Breast epithelium (tissue), 4 donors: ENCODE data around the gene STK4. TPM values are rescaled to one million over a fixed set of nuclear protein-coding genes. Genes with fewer than 3 reads are reported as not detected.

ENCODE experiments used
- DNase-seq, 2 donors: peaks; one replicate each; pipeline ENCODE4 v3.0.0-alpha.2; 2019; ENCODE audit warnings: low spot score in 2 of 2
- H3K27ac ChIP-seq, 2 donors: fragments of 200-600 bp; sonication (generic) in 1 of 2; one replicate each; pipeline ENCODE4 v1.5.1; 2016 to 2019; ENCODE audit warnings: mild to moderate bottlenecking in 1 of 2
- H3K27me3 ChIP-seq, 2 donors: fragments of 200-600 bp; sonication (generic) in 1 of 2; one replicate each; pipeline versions ENCODE4 v1.5.1 to v1.6.0; 2017 to 2019; ENCODE audit warnings: control low read depth in 1 of 2, mild to moderate bottlenecking in 1 of 2
- H3K36me3 ChIP-seq: fragments of 200-600 bp; one replicate; pipeline ENCODE4 v1.5.1; 2019
- H3K4me1 ChIP-seq, 2 donors: fragments of 200-600 bp; sonication (generic); one replicate each; pipeline ENCODE4 v1.5.1; 2016 to 2019; ENCODE audit warnings: control low read depth in 1 of 2
- H3K4me3 ChIP-seq, 3 donors: fragments of 200-600 bp; sonication (generic); 1 replicate in 2 of 3; 2 replicates in 1 of 3; pipeline ENCODE4 v1.5.1; 2016 to 2019; ENCODE audit warnings: mild to moderate bottlenecking in 3 of 3, moderate library complexity in 2 of 3
- H3K9me3 ChIP-seq, 2 donors: fragments of 200-600 bp; sonication (generic) in 1 of 2; one replicate each; pipeline ENCODE4 v1.5.1; 2016 to 2019; ENCODE audit warnings: control low read depth in 1 of 2
- POLR2A ChIP-seq: fragments of 450-650 bp; IDR thresholded peaks from one replicate; pipeline ENCODE4 v1.6.1; 2016; ENCODE audit warnings: antibody characterized with exemption, mild to moderate bottlenecking, moderate library complexity
- POLR2AphosphoS5 ChIP-seq, 3 donors: sonication (generic); formaldehyde crosslinking; IDR thresholded peaks; one replicate each; pipeline ENCODE4 v1.6.1; 2017; ENCODE audit warnings: antibody characterized with exemption in 3 of 3
- intact Hi-C: fragments of 100-400 bp; cut with DNase I; formaldehyde crosslinking; loops from one replicate; pipeline ENCODE4 v1.15.1; 2023; ENCODE audit warnings: low total_unique reads
- total RNA-seq, 3 donors: library from RNA; depleted of rRNA; stranded (reverse); fragments of >200 nt; gene quantifications; one replicate each; pipeline ENCODE4 v1.1.0, GENCODE V29; 2016
- TF ChIP-seq, protein P1 (sequence below), 3 donors: fragments of 450-650 bp; IDR thresholded peaks; one replicate each; pipeline ENCODE4 v1.5.1; 2016 to 2017; ENCODE audit warnings: antibody characterized with exemption in 3 of 3, mild to moderate bottlenecking in 3 of 3, moderate library complexity in 3 of 3

The STK4 gene
- total RNA-seq, 3 donors from 2014 or later, result 33.1 to 35.3 (median 34.7) TPM

DNA sequence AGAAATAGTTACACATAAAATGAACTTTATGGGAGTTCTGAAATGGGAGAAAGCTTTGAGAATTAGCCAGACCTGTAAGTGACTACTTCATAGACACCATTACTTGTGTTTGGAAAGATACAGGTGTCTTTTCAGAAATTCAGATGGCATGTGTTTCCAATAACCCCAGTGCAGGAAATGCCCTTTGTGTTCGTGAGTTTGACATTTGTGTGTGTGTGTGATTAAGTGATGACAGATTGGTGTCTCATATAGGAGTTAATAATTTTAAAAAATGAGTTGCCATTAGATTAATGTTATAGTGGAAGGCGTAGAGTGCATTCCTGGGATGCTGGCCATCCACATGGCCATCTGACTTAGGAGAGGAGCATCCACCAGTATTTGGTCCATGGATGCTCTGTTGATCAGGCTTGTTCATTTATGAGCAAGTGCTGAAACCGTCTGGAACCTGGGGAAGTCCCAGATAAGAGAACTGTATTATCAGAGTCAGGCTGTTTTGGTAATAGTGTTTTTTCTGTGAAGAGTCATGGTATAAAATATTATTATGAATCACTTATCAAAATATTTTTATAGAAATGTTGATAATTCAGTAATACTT lies 3.1 kb downstream of the STK4 start:
- no peak for DNase-seq
- Histone ChIP-seq H3K36me3 (no peaks in the 10 kb centered on the region), H3K27me3 (no peaks in the 10 kb centered on the region), H3K4me1 (peaks cover 0 to 18% of the 10 kb centered on the region in 2 donors), H3K27ac (no peak overlapping the region), H3K4me3 (no peak overlapping the region), H3K9me3 (no peaks in the 10 kb centered on the region)
- no peak for TF ChIP-seq POLR2AphosphoS5 (IDR thresholded peaks at IDR 0.05)
- TF ChIP-seq POLR2A, result no peak
- TF ChIP-seq, protein P1, sequence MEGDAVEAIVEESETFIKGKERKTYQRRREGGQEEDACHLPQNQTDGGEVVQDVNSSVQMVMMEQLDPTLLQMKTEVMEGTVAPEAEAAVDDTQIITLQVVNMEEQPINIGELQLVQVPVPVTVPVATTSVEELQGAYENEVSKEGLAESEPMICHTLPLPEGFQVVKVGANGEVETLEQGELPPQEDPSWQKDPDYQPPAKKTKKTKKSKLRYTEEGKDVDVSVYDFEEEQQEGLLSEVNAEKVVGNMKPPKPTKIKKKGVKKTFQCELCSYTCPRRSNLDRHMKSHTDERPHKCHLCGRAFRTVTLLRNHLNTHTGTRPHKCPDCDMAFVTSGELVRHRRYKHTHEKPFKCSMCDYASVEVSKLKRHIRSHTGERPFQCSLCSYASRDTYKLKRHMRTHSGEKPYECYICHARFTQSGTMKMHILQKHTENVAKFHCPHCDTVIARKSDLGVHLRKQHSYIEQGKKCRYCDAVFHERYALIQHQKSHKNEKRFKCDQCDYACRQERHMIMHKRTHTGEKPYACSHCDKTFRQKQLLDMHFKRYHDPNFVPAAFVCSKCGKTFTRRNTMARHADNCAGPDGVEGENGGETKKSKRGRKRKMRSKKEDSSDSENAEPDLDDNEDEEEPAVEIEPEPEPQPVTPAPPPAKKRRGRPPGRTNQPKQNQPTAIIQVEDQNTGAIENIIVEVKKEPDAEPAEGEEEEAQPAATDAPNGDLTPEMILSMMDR (IDR thresholded peaks at IDR 0.05), result no peak
- intact Hi-C loops, result no loop called here

DNA sequence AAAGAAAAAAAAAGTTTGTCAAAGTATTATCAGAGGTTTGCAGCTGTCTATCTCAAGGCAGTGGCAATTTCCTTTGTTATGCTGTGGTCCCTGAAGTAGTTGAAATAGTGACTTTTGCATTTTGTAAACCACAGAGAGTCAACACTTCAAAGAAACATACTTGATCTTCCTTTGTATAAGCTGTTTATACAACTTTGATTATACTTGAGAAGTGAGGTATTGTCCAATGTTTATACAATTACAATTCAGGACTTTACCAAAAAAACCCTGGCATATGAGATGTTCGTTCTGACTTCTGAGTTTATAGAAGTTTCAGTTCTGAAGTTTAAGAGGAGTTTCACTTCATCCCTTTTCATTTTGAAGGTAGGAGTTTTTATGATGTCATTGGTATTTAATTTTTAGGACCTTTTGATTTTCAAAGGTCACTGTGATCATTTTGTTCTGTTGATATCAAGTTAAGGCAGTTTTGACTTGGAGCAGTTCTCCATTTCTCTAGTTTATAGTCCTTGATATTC lies 4.0 kb downstream of the STK4 start:
- H3K27ac ChIP-seq, result no peak overlapping the region
- intact Hi-C loops, result no loop called here
- no peak overlapping the region for H3K4me3 ChIP-seq
- DNase-seq, result no peak
- H3K27me3 ChIP-seq, result no peaks in the 10 kb centered on the region
- H3K36me3 ChIP-seq, result no peaks in the 10 kb centered on the region
- H3K4me1 ChIP-seq, result peaks cover 0 to 18% of the 10 kb centered on the region in 2 donors
- no peak for TF ChIP-seq POLR2A
- no peak for TF ChIP-seq POLR2AphosphoS5 (IDR thresholded peaks at IDR 0.05)
- TF ChIP-seq, protein P1 (IDR thresholded peaks at IDR 0.05), result no peak
- no peaks in the 10 kb centered on the region for H3K9me3 ChIP-seq

DNA sequence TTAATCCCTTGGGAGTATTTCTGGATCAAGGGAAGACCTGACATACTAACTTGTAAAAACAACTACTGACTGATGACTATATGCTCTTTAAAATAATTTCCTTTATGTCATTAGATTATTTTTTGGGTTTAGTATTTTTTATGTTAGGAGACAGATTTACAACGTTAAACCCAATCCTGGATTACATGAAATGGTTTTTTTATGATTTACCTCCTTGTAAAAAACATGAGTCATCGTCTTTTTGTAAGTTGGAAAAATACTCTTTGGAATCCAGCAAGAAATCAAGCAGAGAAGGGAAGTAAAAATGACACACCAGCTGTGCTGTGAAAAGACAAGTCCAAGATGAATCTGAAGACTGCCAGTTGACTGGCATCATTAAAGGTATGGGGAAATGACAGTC lies 6.7 kb downstream of the STK4 start:
- Histone ChIP-seq H3K4me3 (no peak overlapping the region), H3K4me1 (no peaks in the 10 kb centered on the region), H3K36me3 (no peaks in the 10 kb centered on the region), H3K27ac (no peak overlapping the region), H3K9me3 (no peaks in the 10 kb centered on the region), H3K27me3 (no peaks in the 10 kb centered on the region)
- DNase-seq, result no peak
- TF ChIP-seq POLR2AphosphoS5 (IDR thresholded peaks at IDR 0.05) (no peak), POLR2A (no peak)
- TF ChIP-seq, protein P1 (IDR thresholded peaks at IDR 0.05), result no peak
- intact Hi-C loops, result no loop called here

DNA sequence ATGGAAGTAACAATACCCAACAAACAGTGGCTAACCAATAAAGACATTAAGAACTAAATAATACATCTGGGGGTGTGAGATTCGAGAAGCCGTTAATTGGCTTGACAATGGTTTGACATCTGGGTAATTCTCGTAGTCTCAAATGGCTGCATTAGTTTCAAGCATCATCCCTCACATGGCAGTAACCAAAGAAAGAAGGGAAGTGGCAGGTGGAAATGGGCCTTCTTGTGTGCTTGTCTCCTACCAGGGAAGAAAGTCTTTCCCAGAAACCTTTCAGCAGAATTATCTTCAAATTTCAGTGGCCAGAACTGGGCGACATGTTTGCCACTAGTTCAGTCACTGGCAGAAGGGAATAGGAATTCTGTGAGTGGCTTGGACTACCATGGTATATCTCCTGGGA lies 10.4 kb downstream of the STK4 start:
- TF ChIP-seq POLR2AphosphoS5 (IDR thresholded peaks at IDR 0.05) (no peak), POLR2A (no peak)
- TF ChIP-seq, protein P1 (IDR thresholded peaks at IDR 0.05), result no peak
- H3K9me3 ChIP-seq, result no peaks in the 10 kb centered on the region
- H3K36me3 ChIP-seq, result no peaks in the 10 kb centered on the region
- peaks cover 0 to 3% of the 10 kb centered on the region in 2 donors for H3K4me1 ChIP-seq
- no peaks in the 10 kb centered on the region for H3K27me3 ChIP-seq
- H3K4me3 ChIP-seq, result no peak overlapping the region
- no peak overlapping the region for H3K27ac ChIP-seq
- DNase-seq, result no peak
- intact Hi-C loops, result no loop called here

DNA sequence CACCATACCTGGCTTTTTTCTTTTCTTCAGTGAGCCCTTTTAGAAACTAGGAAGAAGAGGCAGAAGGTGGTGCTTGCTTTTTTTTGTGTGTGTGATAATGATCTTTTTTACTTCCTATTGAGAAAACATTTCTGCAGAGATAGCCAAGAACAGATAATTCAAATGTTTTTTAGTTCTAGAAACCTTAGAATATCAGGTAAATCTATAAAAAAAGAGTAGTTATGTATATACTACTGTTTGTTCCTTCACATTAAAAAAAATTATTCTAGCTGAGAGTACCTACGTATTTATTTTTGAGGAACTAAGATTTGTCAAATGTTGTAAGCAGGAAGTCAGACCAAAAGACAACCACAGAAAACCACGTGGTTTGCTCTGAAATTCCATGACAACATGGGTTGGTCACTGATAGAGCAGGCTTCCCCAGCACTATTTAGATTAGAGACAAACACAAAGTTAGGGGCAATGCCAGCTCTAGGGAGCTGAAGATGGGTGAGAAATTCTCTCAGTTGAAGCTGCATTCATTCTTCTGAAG lies 12.8 kb downstream of the STK4 start:
- Histone ChIP-seq H3K36me3 (no peaks in the 10 kb centered on the region), H3K27ac (peak overlapping the region; percentile 48 to 67), H3K4me3 (no peak overlapping the region)

More for the DNA sequence above, 12.8 kb downstream of the STK4 start:
- TF ChIP-seq POLR2A (no peak), POLR2AphosphoS5 (IDR thresholded peaks at IDR 0.05) (no peak)
- TF ChIP-seq, protein P1 (IDR thresholded peaks at IDR 0.05), result no peak
- Histone ChIP-seq H3K4me1 (peaks cover 0 to 3% of the 10 kb centered on the region in 2 donors), H3K9me3 (no peaks in the 10 kb centered on the region), H3K27me3 (no peaks in the 10 kb centered on the region)
- intact Hi-C loops, result no loop called here
- no peak for DNase-seq
